KMS-11 (cell line): ENCODE data around the gene MUC2.

Experiments used
- H2AFZ ChIP-seq: fragments of 200-600 bp; sonication (generic); 2 replicates; pipeline ENCODE4 v1.6.1; 2016; ENCODE audit warnings: antibody characterized with exemption, mixed run types, low read depth
- H3K27ac ChIP-seq: fragments of 200-600 bp; sonication (generic); 2 replicates; pipeline ENCODE4 v1.6.1; 2016; ENCODE audit warnings: mild to moderate bottlenecking, mixed run types
- H3K27me3 ChIP-seq: fragments of 200-600 bp; sonication (generic); 2 replicates; pipeline ENCODE4 v1.6.1; 2017; ENCODE audit warnings: mild to moderate bottlenecking, low read depth, mixed run types, moderate library complexity; ENCODE audit not compliant: insufficient read depth
- H3K36me3 ChIP-seq: fragments of 200-600 bp; sonication (generic); 2 replicates; pipeline ENCODE4 v1.6.1; 2017; ENCODE audit warnings: mild to moderate bottlenecking, mixed run types; ENCODE audit not compliant: insufficient read depth
- H3K4me1 ChIP-seq: fragments of 200-600 bp; sonication (generic); 2 replicates; pipeline ENCODE4 v1.6.1; 2016; ENCODE audit warnings: mild to moderate bottlenecking, low read depth, mixed run types; ENCODE audit not compliant: poor library complexity, severe bottlenecking
- H3K4me2 ChIP-seq: fragments of 200-600 bp; sonication (generic); 2 replicates; pipeline ENCODE4 v1.7.0; 2016; ENCODE audit warnings: mild to moderate bottlenecking, mixed run types
- H3K4me3 ChIP-seq: fragments of 200-600 bp; sonication (generic); IDR thresholded peaks from 2 replicates; pipeline ENCODE4 v1.6.1; 2017; ENCODE audit warnings: low read depth, low read length, mixed read lengths; ENCODE audit not compliant: insufficient read depth
- H3K79me2 ChIP-seq: fragments of 200-600 bp; sonication (generic); 2 replicates; pipeline ENCODE4 v1.6.1; 2016; ENCODE audit warnings: low read depth, mixed run types; ENCODE audit not compliant: insufficient read depth
- H3K9ac ChIP-seq: fragments of 200-600 bp; sonication (generic); 2 replicates; pipeline ENCODE4 v1.6.1; 2016; ENCODE audit warnings: mild to moderate bottlenecking, mixed run types
- H4K20me1 ChIP-seq: fragments of 200-600 bp; sonication (generic); 2 replicates; pipeline ENCODE4 v1.6.1; 2016; ENCODE audit warnings: mild to moderate bottlenecking, mixed run types; ENCODE audit not compliant: insufficient read depth
- CTCF ChIP-seq: fragments of 200-600 bp; sonication (generic); conservative IDR thresholded peaks from 2 replicates; pipeline ENCODE4 v1.6.1; 2017; ENCODE audit warnings: low read depth, mild to moderate bottlenecking, antibody characterized with exemption, low read length, moderate library complexity, mixed read lengths

Gene MUC2

GRCh38 chr11:1049071-1049405 is 25.6 kb upstream of the MUC2 start:
- no peak overlapping the region for H3K4me2 ChIP-seq
- no peaks in the 10 kb centered on the region for H3K79me2 ChIP-seq
- H3K4me1 ChIP-seq = no peaks in the 10 kb centered on the region
- peaks cover 89% of the 10 kb centered on the region for H3K27me3 ChIP-seq
- no peaks in the 10 kb centered on the region for H4K20me1 ChIP-seq
- H2AFZ ChIP-seq = no peak overlapping the region
- no peak overlapping the region for H3K4me3 ChIP-seq
- H3K36me3 ChIP-seq = no peaks in the 10 kb centered on the region
- no peak overlapping the region for H3K27ac ChIP-seq
- no peak for TF ChIP-seq CTCF
- no peak overlapping the region for H3K9ac ChIP-seq

GRCh38 chr11:1049431-1049891 is 25.2 kb upstream of the MUC2 start:
- no peak for TF ChIP-seq CTCF
- H3K4me3 ChIP-seq = no peak overlapping the region
- H3K4me2 ChIP-seq = no peak overlapping the region
- H3K36me3 ChIP-seq = no peaks in the 10 kb centered on the region
- no peak overlapping the region for H3K27ac ChIP-seq
- H3K79me2 ChIP-seq = no peaks in the 10 kb centered on the region
- H3K4me1 ChIP-seq = no peaks in the 10 kb centered on the region
- no peak overlapping the region for H2AFZ ChIP-seq
- no peaks in the 10 kb centered on the region for H4K20me1 ChIP-seq
- H3K9ac ChIP-seq = no peak overlapping the region
- peaks cover 92% of the 10 kb centered on the region for H3K27me3 ChIP-seq

DNA sequence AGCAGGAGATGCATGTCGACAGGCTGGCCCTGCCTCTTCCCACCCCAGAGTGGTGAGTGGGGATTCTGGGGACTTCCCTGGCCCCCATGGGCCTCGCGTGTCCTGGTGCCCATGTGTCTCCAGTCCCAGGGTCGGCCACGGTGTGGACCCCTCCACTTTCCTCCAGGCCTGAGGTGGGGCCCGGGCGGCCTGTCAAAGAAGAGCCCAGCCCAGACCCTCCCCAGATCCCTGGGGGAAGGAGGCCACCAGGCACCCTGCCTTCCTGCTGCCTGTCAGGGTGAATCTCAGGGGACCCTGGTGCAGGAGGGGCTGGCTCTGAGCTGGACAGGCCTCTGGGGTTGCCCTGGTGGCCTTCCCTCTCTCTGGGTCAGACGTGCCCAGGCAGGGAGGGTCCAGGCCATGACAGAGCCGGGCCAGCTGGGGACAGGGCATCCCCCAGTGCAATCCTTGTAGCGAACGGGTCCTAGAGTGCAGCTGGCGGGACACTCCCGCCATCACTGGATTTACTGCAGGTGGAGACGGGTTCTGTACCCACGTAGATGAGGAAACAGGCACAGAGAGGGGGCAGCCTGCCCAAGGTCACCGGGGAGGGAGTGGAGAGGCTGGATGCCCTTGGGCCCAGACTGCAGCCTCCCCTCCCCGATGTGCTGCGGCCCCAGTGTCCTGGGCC is 24.6 kb upstream of the MUC2 start:
- no peaks in the 10 kb centered on the region for H3K79me2 ChIP-seq
- no peaks in the 10 kb centered on the region for H3K4me1 ChIP-seq
- no peaks in the 10 kb centered on the region for H3K36me3 ChIP-seq
- H3K4me2 ChIP-seq = no peak overlapping the region
- TF ChIP-seq CTCF = no peak
- no peak overlapping the region for H2AFZ ChIP-seq
- no peak overlapping the region for H3K9ac ChIP-seq
- no peak overlapping the region for H3K27ac ChIP-seq
- peaks cover 92% of the 10 kb centered on the region for H3K27me3 ChIP-seq
- H3K4me3 ChIP-seq = no peak overlapping the region
- no peaks in the 10 kb centered on the region for H4K20me1 ChIP-seq

GRCh38 chr11:1050581-1051355 is 23.9 kb upstream of the MUC2 start:
- no peak overlapping the region for H3K4me3 ChIP-seq
- TF ChIP-seq CTCF = peak; percentile 84
- no peak overlapping the region for H3K27ac ChIP-seq
- H3K36me3 ChIP-seq = no peaks in the 10 kb centered on the region
- no peak overlapping the region for H2AFZ ChIP-seq
- no peaks in the 10 kb centered on the region for H3K4me1 ChIP-seq
- peaks cover 92% of the 10 kb centered on the region for H3K27me3 ChIP-seq
- H3K4me2 ChIP-seq = no peak overlapping the region
- H4K20me1 ChIP-seq = no peaks in the 10 kb centered on the region
- H3K9ac ChIP-seq = no peak overlapping the region
- H3K79me2 ChIP-seq = no peaks in the 10 kb centered on the region
